DND-41 (cell line): ENCODE data around the gene APOL3.

Experiments
- ATAC-seq: fragments of 200-7000 bp; cut with Tn5 transposase; 3 replicates; pipeline ENCODE4 v1.9.1; 2021; ENCODE audit warnings: low read depth; ENCODE audit not compliant: insufficient read depth
- DNase-seq: peaks from one replicate; pipeline ENCODE4 v3.0.0-alpha.2; 2020
- H2AFZ ChIP-seq: 2 replicates; pipeline ENCODE4 v1.6.0; 2012; ENCODE audit warnings: low read depth, low read length
- H3K27ac ChIP-seq: 2 replicates; pipeline ENCODE4 v1.5.1; 2012; ENCODE audit warnings: low read length, inconsistent platforms
- H3K27me3 ChIP-seq: fragments of 200-600 bp; sonication (generic); 2 replicates; pipeline ENCODE4 v1.6.0; 2012; ENCODE audit warnings: low read length, mild to moderate bottlenecking, inconsistent platforms; ENCODE audit not compliant: insufficient read depth, poor library complexity
- H3K36me3 ChIP-seq: 2 replicates; pipeline ENCODE4 v1.5.1; 2012; ENCODE audit warnings: low read length, inconsistent platforms; ENCODE audit not compliant: insufficient read depth
- H3K4me1 ChIP-seq: 2 replicates; pipeline ENCODE4 v1.5.1; 2012; ENCODE audit warnings: mild to moderate bottlenecking, low read length; ENCODE audit not compliant: insufficient read depth
- H3K4me2 ChIP-seq: 2 replicates; pipeline ENCODE4 v1.6.0; 2012; ENCODE audit warnings: mild to moderate bottlenecking, moderate library complexity, low read length, inconsistent platforms; ENCODE audit not compliant: insufficient read depth
- H3K4me3 ChIP-seq, 2 experiments: fragments of 200-600 bp in 1 of 2; shearing (Covaris generic) in 1 of 2; 2 replicates each; pipeline ENCODE4 v1.5.1; 2012 to 2016; ENCODE audit warnings: inconsistent platforms in 2 of 2, low read length in 2 of 2, mild to moderate bottlenecking in 2 of 2, low read depth in 1 of 2, moderate library complexity in 1 of 2
- H3K79me2 ChIP-seq: 2 replicates; pipeline ENCODE4 v1.6.0; 2012; ENCODE audit warnings: low read length, inconsistent platforms; ENCODE audit not compliant: insufficient read depth
- H3K9ac ChIP-seq: 2 replicates; pipeline ENCODE4 v1.6.0; 2012; ENCODE audit warnings: low read depth, mild to moderate bottlenecking, inconsistent platforms, low read length, moderate library complexity
- H3K9me3 ChIP-seq: 2 replicates; pipeline ENCODE4 v1.5.1; 2012; ENCODE audit warnings: low read length, moderate library complexity, mild to moderate bottlenecking, inconsistent platforms; ENCODE audit not compliant: insufficient read depth, severe bottlenecking
- H4K20me1 ChIP-seq: 2 replicates; pipeline ENCODE4 v1.6.0; 2012; ENCODE audit warnings: low read length; ENCODE audit not compliant: insufficient read depth
- EZH2 ChIP-seq: IDR thresholded peaks from 3 replicates; pipeline ENCODE4 v1.6.1; 2012; ENCODE audit warnings: borderline replicate concordance, low read depth, mild to moderate bottlenecking, moderate library complexity, low read length, inconsistent platforms; ENCODE audit not compliant: severe bottlenecking
- TF ChIP-seq, protein P1 (sequence below): IDR thresholded peaks from 2 replicates; pipeline ENCODE4 v1.5.1; 2012; ENCODE audit warnings: borderline replicate concordance, low read length, moderate library complexity, mild to moderate bottlenecking; ENCODE audit not compliant: poor library complexity, severe bottlenecking; ENCODE audit errors: extremely low read depth

The APOL3 gene

DNA sequence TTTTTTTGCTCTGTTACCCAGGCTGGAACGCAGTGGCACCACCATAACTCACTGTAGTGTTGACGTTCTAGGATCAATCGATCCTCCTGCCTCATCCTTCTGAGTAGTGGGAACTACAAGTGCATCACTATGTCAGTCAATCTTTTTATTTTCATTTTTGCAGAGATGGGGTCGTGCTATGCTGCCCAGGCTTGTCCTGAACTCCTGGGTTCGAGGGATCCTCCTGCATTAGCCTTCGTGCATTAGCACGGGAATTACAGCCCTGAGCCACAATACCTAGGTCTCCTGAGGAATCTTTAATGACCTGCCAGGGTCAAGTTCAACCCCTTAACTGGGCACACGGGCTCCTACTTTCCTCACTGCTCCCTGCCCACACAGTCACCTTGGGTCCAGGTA lies 4.4 kb downstream of the APOL3 start:
- peak overlapping the region; percentile 91 for H2AFZ ChIP-seq
- no peaks in the 10 kb centered on the region for H3K27me3 ChIP-seq
- H3K9me3 ChIP-seq, result no peaks in the 10 kb centered on the region
- DNase-seq (no peak), ATAC-seq (no peak)
- peaks cover 70% of the 10 kb centered on the region for H3K79me2 ChIP-seq
- peak overlapping the region; percentile 87 for H3K9ac ChIP-seq
- peak overlapping the region; percentile 68 for H3K4me2 ChIP-seq
- no peaks in the 10 kb centered on the region for H3K36me3 ChIP-seq
- peak overlapping the region; percentile 44 to 73; a peak in 3 of 4 replicates for H3K4me3 ChIP-seq
- peaks cover 65% of the 10 kb centered on the region for H3K4me1 ChIP-seq
- H3K27ac ChIP-seq, result peak overlapping the region; percentile 98
- no peaks in the 10 kb centered on the region for H4K20me1 ChIP-seq
- TF ChIP-seq EZH2, result no peak
- TF ChIP-seq, protein P1, sequence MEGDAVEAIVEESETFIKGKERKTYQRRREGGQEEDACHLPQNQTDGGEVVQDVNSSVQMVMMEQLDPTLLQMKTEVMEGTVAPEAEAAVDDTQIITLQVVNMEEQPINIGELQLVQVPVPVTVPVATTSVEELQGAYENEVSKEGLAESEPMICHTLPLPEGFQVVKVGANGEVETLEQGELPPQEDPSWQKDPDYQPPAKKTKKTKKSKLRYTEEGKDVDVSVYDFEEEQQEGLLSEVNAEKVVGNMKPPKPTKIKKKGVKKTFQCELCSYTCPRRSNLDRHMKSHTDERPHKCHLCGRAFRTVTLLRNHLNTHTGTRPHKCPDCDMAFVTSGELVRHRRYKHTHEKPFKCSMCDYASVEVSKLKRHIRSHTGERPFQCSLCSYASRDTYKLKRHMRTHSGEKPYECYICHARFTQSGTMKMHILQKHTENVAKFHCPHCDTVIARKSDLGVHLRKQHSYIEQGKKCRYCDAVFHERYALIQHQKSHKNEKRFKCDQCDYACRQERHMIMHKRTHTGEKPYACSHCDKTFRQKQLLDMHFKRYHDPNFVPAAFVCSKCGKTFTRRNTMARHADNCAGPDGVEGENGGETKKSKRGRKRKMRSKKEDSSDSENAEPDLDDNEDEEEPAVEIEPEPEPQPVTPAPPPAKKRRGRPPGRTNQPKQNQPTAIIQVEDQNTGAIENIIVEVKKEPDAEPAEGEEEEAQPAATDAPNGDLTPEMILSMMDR, result no peak

DNA sequence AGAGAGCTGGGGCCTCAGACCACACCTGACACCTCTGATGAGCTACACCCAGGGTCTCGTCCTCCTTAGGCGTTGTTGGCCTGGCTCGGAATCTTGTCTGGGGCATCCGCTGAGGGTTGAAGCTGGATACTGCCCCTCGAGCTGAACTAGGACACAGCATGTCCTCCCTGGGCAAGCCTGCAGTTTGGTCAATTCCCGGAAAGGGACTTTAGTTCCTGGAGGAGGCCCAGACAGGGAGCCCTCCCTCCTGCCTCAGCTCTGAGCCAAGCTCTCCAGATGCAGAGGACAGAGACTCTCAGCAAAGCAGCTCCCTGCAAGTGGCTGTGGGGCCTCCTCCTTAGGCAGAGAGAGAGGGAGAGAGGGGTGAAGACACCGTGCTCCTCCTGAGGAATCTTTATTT lies 4.9 kb downstream of the APOL3 start:
- Histone ChIP-seq H3K9ac (peak overlapping the region; percentile 87), H3K4me3 (peak overlapping the region; percentile 44 to 73; a peak in 3 of 4 replicates), H3K27ac (peak overlapping the region; percentile 98), H3K27me3 (no peaks in the 10 kb centered on the region), H3K79me2 (peaks cover 70% of the 10 kb centered on the region), H4K20me1 (no peaks in the 10 kb centered on the region), H3K36me3 (no peaks in the 10 kb centered on the region), H3K4me1 (peaks cover 61% of the 10 kb centered on the region), H3K9me3 (no peaks in the 10 kb centered on the region), H3K4me2 (peak overlapping the region; percentile 68), H2AFZ (no peak overlapping the region)
- no peak for DNase-seq
- TF ChIP-seq, protein P1, result no peak
- TF ChIP-seq EZH2, result no peak
- ATAC-seq, result peak; percentile 19; the same call in 1 of the 3 replicates

DNA sequence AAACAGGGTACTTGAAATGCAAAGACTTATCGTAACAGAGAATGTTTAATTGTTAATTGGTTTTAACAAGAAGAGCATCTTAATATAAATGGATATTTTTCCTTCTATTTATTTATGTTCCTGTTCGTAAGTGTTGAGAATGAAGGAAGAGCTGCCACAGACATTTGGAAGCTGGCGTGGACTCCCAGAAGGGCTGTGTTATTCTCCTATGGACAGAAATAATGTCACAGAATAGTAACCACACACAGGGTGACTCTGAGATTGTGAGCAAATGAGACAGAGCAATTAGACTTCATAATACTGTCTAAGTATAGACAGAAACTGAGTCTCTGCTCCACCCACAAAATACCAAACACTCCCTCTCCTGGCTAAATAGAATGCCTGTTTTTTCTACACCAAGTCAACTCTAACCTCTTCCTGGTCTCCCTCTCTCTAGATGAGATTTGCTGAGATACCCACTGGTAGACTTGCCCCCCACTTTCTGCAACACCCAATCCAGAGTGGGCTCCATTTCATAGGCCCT lies 6.1 kb downstream of the APOL3 start:
- Histone ChIP-seq H3K79me2 (peaks cover 61% of the 10 kb centered on the region), H3K36me3 (peaks cover 3% of the 10 kb centered on the region), H3K4me2 (0 out of 2 replicates have a peak overlapping the region, but pooled peaks have one; percentile 68), H3K4me3 (no peak overlapping the region), H4K20me1 (no peaks in the 10 kb centered on the region), H2AFZ (no peak overlapping the region), H3K9me3 (no peaks in the 10 kb centered on the region), H3K27ac (peak overlapping the region; percentile 98), H3K9ac (no peak overlapping the region), H3K4me1 (peaks cover 49% of the 10 kb centered on the region), H3K27me3 (no peaks in the 10 kb centered on the region)
- DNase-seq (no peak), ATAC-seq (no peak)
- TF ChIP-seq, protein P1, result no peak
- no peak for TF ChIP-seq EZH2
